ENCODE measurements around the gene ATP5ME. TPM values are rescaled to one million over a fixed set of nuclear protein-coding genes. Genes with fewer than 3 reads are reported as not detected.

The ATP5ME gene
- total RNA-seq, 6 experiments from 2014 or later: 78.2 to 225 (median 162) TPM

DNA sequence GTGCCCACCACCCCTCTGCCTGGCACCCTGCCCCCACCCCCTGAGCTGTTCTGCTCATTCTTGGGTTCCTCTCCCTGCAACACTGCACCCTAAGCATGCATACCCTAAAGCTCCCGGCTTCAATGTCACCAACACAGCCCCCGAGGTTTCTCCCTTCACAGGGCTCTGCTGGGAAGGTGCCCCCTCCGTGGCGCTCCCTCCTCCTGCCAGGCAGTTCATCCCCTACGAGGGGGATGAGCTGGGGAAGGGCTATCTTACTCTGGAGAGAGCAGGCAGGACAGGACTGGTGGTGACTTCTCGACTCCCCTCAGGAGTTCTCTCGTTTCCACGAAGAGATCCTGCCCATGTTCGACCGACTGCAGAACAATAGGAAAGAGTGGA, 6.5 kb downstream of the ATP5ME start:
- TF ChIP-seq, protein P1, sequence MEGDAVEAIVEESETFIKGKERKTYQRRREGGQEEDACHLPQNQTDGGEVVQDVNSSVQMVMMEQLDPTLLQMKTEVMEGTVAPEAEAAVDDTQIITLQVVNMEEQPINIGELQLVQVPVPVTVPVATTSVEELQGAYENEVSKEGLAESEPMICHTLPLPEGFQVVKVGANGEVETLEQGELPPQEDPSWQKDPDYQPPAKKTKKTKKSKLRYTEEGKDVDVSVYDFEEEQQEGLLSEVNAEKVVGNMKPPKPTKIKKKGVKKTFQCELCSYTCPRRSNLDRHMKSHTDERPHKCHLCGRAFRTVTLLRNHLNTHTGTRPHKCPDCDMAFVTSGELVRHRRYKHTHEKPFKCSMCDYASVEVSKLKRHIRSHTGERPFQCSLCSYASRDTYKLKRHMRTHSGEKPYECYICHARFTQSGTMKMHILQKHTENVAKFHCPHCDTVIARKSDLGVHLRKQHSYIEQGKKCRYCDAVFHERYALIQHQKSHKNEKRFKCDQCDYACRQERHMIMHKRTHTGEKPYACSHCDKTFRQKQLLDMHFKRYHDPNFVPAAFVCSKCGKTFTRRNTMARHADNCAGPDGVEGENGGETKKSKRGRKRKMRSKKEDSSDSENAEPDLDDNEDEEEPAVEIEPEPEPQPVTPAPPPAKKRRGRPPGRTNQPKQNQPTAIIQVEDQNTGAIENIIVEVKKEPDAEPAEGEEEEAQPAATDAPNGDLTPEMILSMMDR (IDR thresholded peaks at IDR 0.05): no peak
- no peak for TF ChIP-seq POLR2A (IDR thresholded peaks at IDR 0.05)
- Histone ChIP-seq H3K27me3 (no peaks in the 10 kb centered on the region), H3K4me1 (no peaks in the 10 kb centered on the region), H3K27ac (no peak overlapping the region), H3K9me3 (no peaks in the 10 kb centered on the region), H3K36me3 (peaks cover 0 to 15% (median 7%) of the 10 kb centered on the region in 4 donors), H3K4me3 (no peak overlapping the region)
- 74% methylated on average over 4 of the region's 10 CpGs for whole genome bisulfite sequencing (ENCODE audit: insufficient coverage, low coverage, low lambda C conversion rate, missing lambda C conversion rate)
- intact Hi-C loops (cut with DNase I): no loop called here
- DNase-seq (peak in 1 of 3 donors; percentile 16), ATAC-seq (no peak)

DNA sequence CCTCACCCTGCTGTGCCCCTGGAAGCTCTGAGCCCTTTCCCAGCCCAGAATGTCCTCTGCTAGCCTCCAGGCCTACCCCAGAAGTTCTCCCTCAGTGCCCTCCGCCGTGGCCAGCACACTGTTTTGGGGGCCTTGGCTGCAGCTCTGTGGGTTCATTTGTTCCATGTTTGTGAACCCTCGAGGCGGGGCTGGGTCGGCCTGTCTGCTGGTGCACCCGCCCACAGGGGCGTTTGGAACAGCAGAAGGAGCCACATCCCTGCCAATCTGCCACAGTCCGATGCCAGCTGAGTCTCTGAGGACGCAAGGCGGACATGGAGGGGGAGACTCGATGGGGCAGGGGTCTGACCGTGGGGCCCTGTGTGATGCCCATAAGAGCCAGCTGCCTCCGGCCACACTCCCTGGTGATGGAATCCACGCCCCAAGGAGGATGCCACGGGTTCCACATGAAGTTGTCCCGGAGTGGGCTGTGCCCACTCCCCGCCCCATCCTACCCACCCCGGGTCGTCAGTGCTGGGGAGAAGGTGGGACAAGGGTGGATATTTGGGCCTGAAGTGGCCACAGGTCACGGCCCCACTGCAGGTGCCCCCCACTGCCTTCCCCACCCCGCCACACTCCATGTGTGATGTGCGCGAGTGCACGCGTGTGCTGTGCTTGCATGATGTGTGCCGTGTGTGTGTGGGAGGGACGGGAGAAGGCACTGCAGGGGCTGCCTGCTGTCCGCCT, 7.1 kb downstream of the ATP5ME start:
- WGBS (ENCODE audit: insufficient coverage, low coverage, low lambda C conversion rate, missing lambda C conversion rate): 75% methylated on average over 2 of the region's 28 CpGs

GRCh38 chr4:666436-666810, 7.7 kb downstream of the ATP5ME start:
- H3K4me1 ChIP-seq: no peaks in the 10 kb centered on the region
- no peak overlapping the region for H3K4me3 ChIP-seq
- DNase-seq (peak in 2 of 3 donors; percentile 18 to 46), ATAC-seq (peak in 1 of 4 donors; percentile 4)
- intact Hi-C loops (cut with DNase I): no loop called here
- peaks cover 0 to 5% (median 2%) of the 10 kb centered on the region in 4 donors for H3K36me3 ChIP-seq
- no peaks in the 10 kb centered on the region for H3K27me3 ChIP-seq
- WGBS (ENCODE audit: insufficient coverage, low coverage, low lambda C conversion rate, missing lambda C conversion rate): 40% methylated on average over 1 of the region's 22 CpGs
- TF ChIP-seq, protein P1 (IDR thresholded peaks at IDR 0.05): no peak
- TF ChIP-seq POLR2A (IDR thresholded peaks at IDR 0.05): no peak
- H3K9me3 ChIP-seq: no peaks in the 10 kb centered on the region
- H3K27ac ChIP-seq: no peak overlapping the region

More for the DNA sequence above, 7.1 kb downstream of the ATP5ME start:
- DNase-seq (peak in 2 of 3 donors; percentile 17 to 40), ATAC-seq (no peak)
- intact Hi-C loops (cut with DNase I): no loop called here
- Histone ChIP-seq H3K27ac (no peak overlapping the region), H3K27me3 (no peaks in the 10 kb centered on the region), H3K4me3 (no peak overlapping the region), H3K9me3 (no peaks in the 10 kb centered on the region), H3K36me3 (peaks cover 0 to 11% (median 4%) of the 10 kb centered on the region in 4 donors), H3K4me1 (no peaks in the 10 kb centered on the region)
- TF ChIP-seq, protein P1 (IDR thresholded peaks at IDR 0.05): no peak
- TF ChIP-seq POLR2A (IDR thresholded peaks at IDR 0.05): no peak

DNA sequence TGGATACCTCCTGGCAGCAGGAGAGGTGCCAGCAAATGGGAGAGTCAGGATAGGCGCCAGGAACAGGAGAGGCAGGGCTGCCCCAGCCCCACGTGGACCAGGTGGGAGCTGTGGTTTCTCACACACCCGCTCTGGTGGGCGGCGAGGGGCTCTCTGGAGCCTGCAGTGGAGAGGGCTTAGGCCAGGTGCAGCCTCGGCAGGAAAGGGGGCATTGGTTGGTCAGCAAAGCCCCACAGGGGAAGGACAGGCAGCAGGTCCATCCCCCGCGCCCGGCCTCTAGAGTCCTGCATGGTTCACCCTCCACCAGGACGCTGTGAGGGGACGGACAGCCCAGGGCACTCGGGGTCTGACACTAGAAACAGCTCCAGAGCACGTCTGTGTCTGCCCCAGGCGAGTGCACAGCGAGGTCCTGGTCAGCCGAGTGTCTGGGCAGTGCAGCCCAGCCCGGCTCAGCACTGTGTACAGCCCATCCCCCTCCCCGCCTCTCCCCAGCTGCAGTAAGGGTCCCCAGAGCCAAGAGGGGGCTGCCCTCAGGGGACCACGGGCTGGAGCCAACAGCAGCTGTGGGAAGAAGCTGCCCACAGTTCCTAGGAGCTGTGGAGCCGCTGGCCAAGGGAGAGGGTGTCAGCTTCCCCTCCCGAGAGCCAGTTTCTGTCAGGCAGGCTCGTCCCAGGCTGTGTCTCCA, 8.2 kb downstream of the ATP5ME start:
- no peak overlapping the region for H3K27ac ChIP-seq
- peak in 2 of 3 donors; percentile 17 to 49 for DNase-seq
- intact Hi-C loops (cut with DNase I): no loop called here
- peaks cover 0 to 4% (median 0%) of the 10 kb centered on the region in 4 donors for H3K36me3 ChIP-seq
- WGBS (ENCODE audit: insufficient coverage, low coverage, low lambda C conversion rate, missing lambda C conversion rate): 40% methylated on average over 1 of the region's 22 CpGs
- no peak overlapping the region for H3K4me3 ChIP-seq
- ATAC-seq: peak in 2 of 4 donors; percentile 5 to 15
- H3K27me3 ChIP-seq: no peaks in the 10 kb centered on the region
- TF ChIP-seq, protein P1 (IDR thresholded peaks at IDR 0.05): no peak
- no peak for TF ChIP-seq POLR2A (IDR thresholded peaks at IDR 0.05)
- no peaks in the 10 kb centered on the region for H3K9me3 ChIP-seq
- no peaks in the 10 kb centered on the region for H3K4me1 ChIP-seq

All from right lobe of liver (tissue), 6 donors.